Spinal cord (tissue), 10 donors: ENCODE measurements around the gene CCND2. TPM values are rescaled to one million over a fixed set of nuclear protein-coding genes. Genes with fewer than 3 reads are reported as not detected.

ENCODE experiments used
- DNase-seq, 6 donors: peaks; one replicate each; pipeline versions ENCODE4 v3.0.0 to v3.0.0-alpha.2; 2013 to 2015; ENCODE audit warnings: low spot score in 6 of 6, low read depth in 4 of 6
- H3K27ac ChIP-seq: one replicate; pipeline ENCODE4 v1.5.1; 2013; ENCODE audit warnings: low read depth, low read length, control low read depth
- H3K27me3 ChIP-seq: one replicate; pipeline ENCODE4 v1.6.1; 2013; ENCODE audit warnings: low read length; ENCODE audit not compliant: control insufficient read depth, insufficient read depth
- H3K36me3 ChIP-seq: one replicate; pipeline ENCODE4 v1.6.1; 2013; ENCODE audit warnings: low read length; ENCODE audit not compliant: control insufficient read depth, insufficient read depth
- H3K4me1 ChIP-seq: one replicate; pipeline ENCODE4 v1.6.1; 2013; ENCODE audit warnings: low read length; ENCODE audit not compliant: control insufficient read depth, insufficient read depth
- H3K4me3 ChIP-seq: one replicate; pipeline ENCODE4 v1.5.1; 2013; ENCODE audit warnings: low read depth, low read length, control low read depth
- H3K9me3 ChIP-seq: one replicate; pipeline ENCODE4 v1.6.1; 2013; ENCODE audit warnings: low read length; ENCODE audit not compliant: control insufficient read depth, insufficient read depth
- WGBS: methylation state at CpG from one replicate; pipeline ENCODE4 v1.1.5; 2013; ENCODE audit warnings: missing lambda C conversion rate; ENCODE audit not compliant: insufficient coverage; 5-methylcytosine and 5-hydroxymethylcytosine counted together
- long read RNA-seq, 4 donors: transcript quantifications; one replicate each; lab custom pipeline, GENCODE V29; 2026
- polyA plus RNA-seq, 2 donors: library from polyadenylated mRNA; unstranded; fragments of 120-200 nt; gene quantifications; one replicate each; pipeline ENCODE4 v1.2.1, GENCODE V29; 2013; ENCODE audit not compliant: insufficient read length in 2 of 2
- total RNA-seq, 2 donors: library from RNA; depleted of rRNA in 1 of 2; stranded (reverse); fragments of 120-200 nt in 1 of 2; fragments of >200 nt in 1 of 2; gene quantifications; one replicate each; pipeline versions ENCODE4 v1.2.3 to v1.2.4, GENCODE V29; 2013 to 2014
- donor health status: healthy.

CCND2 gene
- total RNA-seq (100 to 1,000 TPM; 121 to 127 TPM), polyA plus RNA-seq (10 to 100 TPM; 57.4 to 68.1 TPM)
- long read RNA-seq, donor 1, full-length matches to known transcripts, result 5 of 5 reads
- long read RNA-seq, donor 1, partial matches to known transcripts, result 0 of 5 reads
- long read RNA-seq, donor 1, other reads (novel, unspliced or antisense), result 0 of 5 reads
- long read RNA-seq, donor 2, full-length matches to known transcripts, result 5 of 5 reads
- long read RNA-seq, donor 2, partial matches to known transcripts, result 0 of 5 reads
- long read RNA-seq, donor 2, other reads (novel, unspliced or antisense), result 0 of 5 reads
- long read RNA-seq, donor 3, full-length matches to known transcripts, result 7 of 7 reads
- long read RNA-seq, donor 3, partial matches to known transcripts, result 0 of 7 reads
- long read RNA-seq, donor 3, other reads (novel, unspliced or antisense), result 0 of 7 reads
- long read RNA-seq, donor 4, full-length matches to known transcripts, result 4 of 4 reads
- long read RNA-seq, donor 4, partial matches to known transcripts, result 0 of 4 reads
- long read RNA-seq, donor 4, other reads (novel, unspliced or antisense), result 0 of 4 reads

GRCh38 chr12:4273652-4274395 lies at the start of gene CCND2:
Gene CCND2, plus strand, starts transcription at chr12:4273762. Its CDS starts 279 bp downstream, at chr12:4274041.
- Histone ChIP-seq H3K27ac (peak within 1 kb of the TSS; percentile 93), H3K4me3 (peak within 1 kb of the TSS; percentile 98), H3K4me1 (peaks cover 79% of the 10 kb centered on the region), H3K27me3 (peaks cover 63% of the 10 kb centered on the region), H3K9me3 (no peaks in the 10 kb centered on the region), H3K36me3 (peaks cover 5% of the 10 kb centered on the region)
- WGBS, result under 1% methylated on average over 51 of the region's 52 CpGs
- peak in 3 of 6 donors; percentile 84 to 98 (median 95) for DNase-seq

GRCh38 chr12:4224206-4224889 lies 49.2 kb upstream of the CCND2 start:
- Histone ChIP-seq H3K27me3 (no peaks in the 10 kb centered on the region), H3K4me3 (no peak overlapping the region), H3K9me3 (peaks cover 3% of the 10 kb centered on the region), H3K36me3 (no peaks in the 10 kb centered on the region), H3K27ac (no peak overlapping the region), H3K4me1 (no peaks in the 10 kb centered on the region)
- WGBS, result 76% methylated on average over 14 of the region's 15 CpGs
- DNase-seq, result no peak

DNA sequence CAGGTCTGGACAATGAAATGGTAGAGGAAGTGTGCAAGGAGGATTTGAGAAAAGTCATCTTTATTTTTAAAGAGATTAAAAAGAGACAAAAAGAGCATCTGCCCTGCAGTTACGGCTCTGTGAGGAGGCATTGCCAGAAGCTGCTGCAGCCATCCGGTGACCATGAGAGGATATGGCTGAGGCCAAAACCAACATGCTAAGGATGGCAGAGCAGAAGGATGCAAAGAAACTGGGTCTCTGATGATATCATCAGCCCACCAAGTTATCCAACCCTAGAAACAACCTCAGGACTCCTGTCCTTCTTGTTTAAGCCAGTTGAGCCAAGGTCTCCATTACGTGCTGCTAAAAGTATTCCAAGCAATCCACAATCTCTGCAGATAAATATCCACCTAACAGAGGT lies 48.0 kb upstream of the CCND2 start:
- WGBS, result 87% methylated on average over 2 of the region's 3 CpGs
- Histone ChIP-seq H3K4me3 (no peak overlapping the region), H3K27ac (no peak overlapping the region), H3K9me3 (peaks cover 3% of the 10 kb centered on the region), H3K27me3 (no peaks in the 10 kb centered on the region), H3K4me1 (no peaks in the 10 kb centered on the region), H3K36me3 (no peaks in the 10 kb centered on the region)
- no peak for DNase-seq

DNA sequence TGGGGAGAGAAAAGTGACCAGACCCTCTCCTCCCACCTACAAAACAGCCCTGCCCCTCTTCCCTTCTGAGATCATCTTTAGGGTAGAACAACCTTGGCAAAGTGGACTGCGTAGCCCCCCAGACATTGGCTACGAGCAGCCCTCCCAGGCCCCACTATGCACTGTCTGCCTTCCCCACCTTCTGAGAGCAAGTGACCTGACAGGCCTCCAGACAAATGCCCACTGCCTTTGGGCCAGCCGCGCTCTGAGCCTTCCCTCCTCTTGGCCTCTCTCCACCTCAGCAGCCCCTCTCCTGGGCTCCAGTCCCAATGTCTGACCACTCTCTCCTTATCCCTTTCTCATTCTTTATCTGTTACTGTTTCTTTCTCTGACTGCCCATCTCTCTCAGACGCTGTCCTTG lies 46.5 kb upstream of the CCND2 start:
- WGBS, result 72% methylated on average over 5 of the region's 5 CpGs
- Histone ChIP-seq H3K27ac (no peak overlapping the region), H3K9me3 (peaks cover 3% of the 10 kb centered on the region), H3K36me3 (no peaks in the 10 kb centered on the region), H3K27me3 (no peaks in the 10 kb centered on the region), H3K4me1 (no peaks in the 10 kb centered on the region), H3K4me3 (no peak overlapping the region)
- DNase-seq, result no peak

GRCh38 chr12:4228122-4228580 lies 45.4 kb upstream of the CCND2 start:
- H3K4me1 ChIP-seq, result no peaks in the 10 kb centered on the region
- no peaks in the 10 kb centered on the region for H3K9me3 ChIP-seq
- H3K27ac ChIP-seq, result no peak overlapping the region
- no peak overlapping the region for H3K4me3 ChIP-seq
- DNase-seq, result peak in 1 of 6 donors; percentile 38
- H3K36me3 ChIP-seq, result no peaks in the 10 kb centered on the region
- WGBS, result 70% methylated on average over 6 of the region's 18 CpGs
- no peaks in the 10 kb centered on the region for H3K27me3 ChIP-seq

DNA sequence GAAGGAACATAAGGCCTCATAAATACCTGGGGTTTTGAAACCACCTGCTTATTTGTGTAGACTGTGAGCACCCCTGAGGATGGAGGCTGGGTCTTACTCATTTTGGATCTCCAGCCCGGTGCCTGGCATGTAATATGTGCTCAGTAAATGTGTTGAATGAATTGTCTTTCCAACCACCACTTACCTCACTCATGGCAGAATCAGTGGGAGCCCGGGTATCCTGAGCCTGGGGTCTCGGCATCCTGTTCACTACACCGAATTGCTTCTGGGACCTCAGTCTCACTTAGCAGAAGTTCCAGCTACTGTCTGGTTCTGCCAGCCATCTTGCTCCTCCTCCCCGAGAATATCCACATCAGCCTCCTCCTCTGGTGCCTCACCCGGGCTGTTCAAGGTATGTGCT lies 43.0 kb upstream of the CCND2 start:
- Histone ChIP-seq H3K4me3 (no peak overlapping the region), H3K9me3 (no peaks in the 10 kb centered on the region), H3K4me1 (no peaks in the 10 kb centered on the region), H3K27ac (no peak overlapping the region), H3K27me3 (no peaks in the 10 kb centered on the region), H3K36me3 (no peaks in the 10 kb centered on the region)
- DNase-seq, result no peak
- 92% methylated on average over 4 of the region's 6 CpGs for WGBS

DNA sequence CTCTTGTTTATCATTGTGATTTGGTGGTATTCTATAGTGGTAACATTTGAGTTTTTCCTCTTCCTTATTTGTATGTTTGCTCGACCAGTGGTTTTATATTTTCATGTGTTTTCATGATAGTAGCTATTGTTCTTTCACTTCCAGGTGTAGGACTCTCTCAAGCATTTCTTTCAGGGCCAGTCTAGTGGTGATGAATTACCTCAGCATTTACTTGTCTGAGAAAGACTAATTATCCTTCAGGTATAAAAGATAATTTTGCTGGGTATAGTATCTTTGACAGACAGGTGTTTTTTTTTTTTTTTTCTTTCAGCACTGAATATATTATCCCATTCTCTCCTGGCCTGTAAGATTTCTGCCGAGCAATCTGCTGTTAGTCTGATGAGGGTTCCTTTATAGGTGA lies 35.0 kb upstream of the CCND2 start:
- Histone ChIP-seq H3K27me3 (no peaks in the 10 kb centered on the region), H3K36me3 (no peaks in the 10 kb centered on the region), H3K4me1 (peaks cover 4% of the 10 kb centered on the region), H3K4me3 (no peak overlapping the region), H3K9me3 (peaks cover 2% of the 10 kb centered on the region), H3K27ac (no peak overlapping the region)
- no CpG with 5 or more reads among the region's 2 CpGs for WGBS
- no peak for DNase-seq

DNA sequence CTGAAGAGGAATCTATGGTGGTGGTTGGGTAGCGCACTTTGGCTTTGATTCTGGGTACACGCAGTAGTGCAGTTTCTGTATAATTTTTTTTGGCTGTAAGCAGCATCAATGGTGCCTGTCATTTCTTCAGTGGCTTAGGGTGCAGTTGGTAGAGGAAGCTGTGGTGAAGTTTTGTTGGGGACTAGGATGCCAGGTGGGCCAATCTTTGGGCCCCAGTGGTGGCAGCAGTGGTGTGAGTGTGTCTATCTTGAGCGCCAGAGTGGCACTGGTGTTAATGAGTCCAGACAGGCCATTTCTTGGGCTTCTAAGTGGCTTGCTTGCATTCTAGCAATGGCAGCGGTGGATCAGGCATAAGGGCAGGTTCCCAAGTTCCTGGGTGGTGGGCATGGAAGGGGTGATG lies 33.8 kb upstream of the CCND2 start:
- DNase-seq, result no peak
- H3K27me3 ChIP-seq, result no peaks in the 10 kb centered on the region
- H3K27ac ChIP-seq, result no peak overlapping the region
- no peak overlapping the region for H3K4me3 ChIP-seq
- peaks cover 2% of the 10 kb centered on the region for H3K9me3 ChIP-seq
- H3K36me3 ChIP-seq, result no peaks in the 10 kb centered on the region
- 96% methylated on average over 4 of the region's 4 CpGs for whole genome bisulfite sequencing
- peaks cover 4% of the 10 kb centered on the region for H3K4me1 ChIP-seq

GRCh38 chr12:4240161-4240783 lies 33.3 kb upstream of the CCND2 start:
- no peak for DNase-seq
- H3K27me3 ChIP-seq, result no peaks in the 10 kb centered on the region
- H3K4me3 ChIP-seq, result no peak overlapping the region
- H3K27ac ChIP-seq, result no peak overlapping the region
- H3K4me1 ChIP-seq, result peaks cover 4% of the 10 kb centered on the region
- peaks cover 2% of the 10 kb centered on the region for H3K9me3 ChIP-seq
- H3K36me3 ChIP-seq, result no peaks in the 10 kb centered on the region
- WGBS, result 74% methylated on average over 4 of the region's 5 CpGs
